A172 (cell line): Measurements from ENCODE around the gene DRG1. TPM values are rescaled to one million over a fixed set of nuclear protein-coding genes. Genes with fewer than 3 reads are reported as not detected.
"Not testable (repeated sequence)": the region's sequence is repeated elsewhere in the genome, so short reads cannot be mapped to it uniquely, and the experiment has no call there.

Source experiments
- DNase-seq: peaks from one replicate; pipeline ENCODE4 v3.0.0-alpha.2; 2015; ENCODE audit warnings: low spot score
- total RNA-seq: library from RNA; depleted of rRNA; stranded (reverse); fragments of >200 nt; shearing (Covaris generic); gene quantifications from 2 replicates; pipeline ENCODE4 v1.2.3, GENCODE V29; 2014; rRNA removed

Gene DRG1, protein sequence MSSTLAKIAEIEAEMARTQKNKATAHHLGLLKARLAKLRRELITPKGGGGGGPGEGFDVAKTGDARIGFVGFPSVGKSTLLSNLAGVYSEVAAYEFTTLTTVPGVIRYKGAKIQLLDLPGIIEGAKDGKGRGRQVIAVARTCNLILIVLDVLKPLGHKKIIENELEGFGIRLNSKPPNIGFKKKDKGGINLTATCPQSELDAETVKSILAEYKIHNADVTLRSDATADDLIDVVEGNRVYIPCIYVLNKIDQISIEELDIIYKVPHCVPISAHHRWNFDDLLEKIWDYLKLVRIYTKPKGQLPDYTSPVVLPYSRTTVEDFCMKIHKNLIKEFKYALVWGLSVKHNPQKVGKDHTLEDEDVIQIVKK
- total RNA-seq, result 66.1 and 70.2 TPM in 2 replicates

GRCh38 chr22:31399211-31400022, at the start of gene DRG1:
Gene DRG1 (plus strand): TSS chr22:31399604. CDS start chr22:31399684, 80 bp downstream.
- DNase-seq, result peak; percentile 78

DNA sequence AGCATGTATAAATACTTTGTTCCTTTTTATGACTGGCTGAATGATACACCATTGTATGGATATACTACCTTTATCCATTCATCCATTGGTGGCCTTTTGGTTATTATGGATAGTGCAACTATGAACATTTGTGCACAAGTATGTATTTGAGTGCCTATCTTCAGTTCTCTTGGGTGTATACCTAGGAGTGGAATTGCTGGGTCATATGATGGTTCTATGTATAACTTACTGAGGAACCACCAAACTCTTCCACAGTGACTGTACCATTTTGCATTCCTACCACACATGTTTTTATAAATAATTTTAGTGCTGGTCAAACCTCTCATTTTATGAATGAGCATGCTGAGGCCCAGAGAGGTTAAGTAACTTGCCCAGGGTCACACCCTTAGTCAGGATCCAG, 49.4 kb upstream of the DRG1 start:
- DNase-seq, result no peak

DNA sequence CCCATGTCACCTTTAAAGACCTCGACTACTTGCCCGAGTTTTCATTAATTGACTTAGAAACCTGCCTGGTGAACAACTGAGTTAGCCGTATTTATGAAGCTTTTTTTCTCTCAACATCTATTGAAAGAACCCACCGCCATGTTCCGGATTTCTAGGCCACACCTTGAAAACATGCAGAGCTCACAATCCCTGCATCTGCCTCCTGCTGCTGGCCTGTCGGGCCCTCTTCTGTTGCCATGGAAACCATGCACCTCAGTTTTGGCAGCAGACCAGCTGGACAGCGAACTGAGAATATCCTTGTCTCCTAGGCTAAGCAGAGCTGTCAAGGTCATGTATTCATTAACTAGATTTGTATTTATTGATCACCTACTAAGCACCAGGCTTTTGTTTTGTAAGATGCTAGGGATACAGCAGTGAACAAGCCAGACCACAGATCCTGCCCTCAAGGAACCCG, 49.0 kb upstream of the DRG1 start:
- peak; percentile 9 for DNase-seq

DNA sequence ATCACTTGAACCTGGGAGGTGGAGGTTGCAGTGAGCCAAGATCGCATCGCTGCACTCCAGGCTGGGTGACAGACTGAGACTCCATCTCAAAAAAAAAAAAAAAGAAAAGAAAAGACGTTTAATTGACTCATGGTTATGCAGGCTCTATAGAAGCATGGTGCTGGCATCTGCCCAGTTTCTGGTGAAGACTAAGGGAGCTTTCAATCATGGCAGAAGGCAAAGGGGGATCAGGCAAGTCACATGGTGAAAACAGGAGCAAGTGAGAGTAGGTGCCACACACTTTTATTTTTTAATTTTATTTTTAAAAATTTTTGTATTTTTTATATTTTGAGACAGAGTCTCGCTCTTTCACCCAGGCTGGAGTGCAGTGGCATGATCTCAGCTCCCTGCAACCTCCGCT, 44.9 kb upstream of the DRG1 start:
- no peak for DNase-seq

GRCh38 chr22:31360029-31360428, 39.4 kb upstream of the DRG1 start:
- no peak for DNase-seq

DNA sequence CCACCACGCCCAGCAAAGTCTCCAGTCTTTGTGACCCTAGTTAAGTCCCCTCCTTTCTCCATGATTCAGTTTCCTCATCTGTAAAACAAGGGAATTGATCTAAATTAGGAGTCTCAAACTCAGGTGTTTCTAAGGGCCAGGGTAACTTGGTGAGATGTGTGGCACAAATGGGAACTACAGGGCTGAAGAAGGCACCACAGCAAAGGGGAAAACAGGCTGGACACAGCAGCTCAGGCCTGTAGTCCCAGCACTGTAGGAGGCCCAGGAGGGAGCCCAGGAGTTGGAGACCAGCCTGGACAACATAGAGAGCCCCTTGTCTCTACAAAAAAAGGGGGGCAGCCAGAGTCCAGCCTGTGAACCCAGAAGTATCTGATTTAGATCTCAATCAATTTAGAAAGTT, 37.7 kb upstream of the DRG1 start:
- DNase-seq, result no peak

GRCh38 chr22:31363885-31364465, 35.4 kb upstream of the DRG1 start:
- DNase-seq, result no peak

GRCh38 chr22:31367426-31367825, 32.0 kb upstream of the DRG1 start:
- no peak for DNase-seq

DNA sequence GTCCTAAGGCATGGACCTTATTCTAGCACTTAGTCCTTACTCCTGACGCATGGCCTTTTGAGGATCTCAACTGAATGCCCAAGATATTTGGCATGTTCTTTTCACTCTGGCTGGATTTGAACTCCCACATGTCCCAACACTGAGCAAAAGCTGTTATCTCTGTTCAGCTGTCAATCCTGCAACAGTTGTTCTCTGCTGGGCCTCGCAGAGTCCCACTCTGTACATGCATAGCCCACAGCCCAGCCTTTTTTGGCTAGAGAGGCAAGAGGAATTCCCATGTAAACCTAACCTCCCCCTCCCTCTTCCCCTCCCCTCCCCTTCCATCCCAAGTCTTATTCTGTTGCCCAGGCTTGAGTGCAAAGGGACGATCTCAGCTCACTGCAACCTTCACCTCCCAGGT, 21.8 kb upstream of the DRG1 start:
- DNase-seq, result no peak

- no peak for DNase-seq
Observed at GRCh38 chr22:31378123-31378522, 21.3 kb upstream of the DRG1 start.

DNA sequence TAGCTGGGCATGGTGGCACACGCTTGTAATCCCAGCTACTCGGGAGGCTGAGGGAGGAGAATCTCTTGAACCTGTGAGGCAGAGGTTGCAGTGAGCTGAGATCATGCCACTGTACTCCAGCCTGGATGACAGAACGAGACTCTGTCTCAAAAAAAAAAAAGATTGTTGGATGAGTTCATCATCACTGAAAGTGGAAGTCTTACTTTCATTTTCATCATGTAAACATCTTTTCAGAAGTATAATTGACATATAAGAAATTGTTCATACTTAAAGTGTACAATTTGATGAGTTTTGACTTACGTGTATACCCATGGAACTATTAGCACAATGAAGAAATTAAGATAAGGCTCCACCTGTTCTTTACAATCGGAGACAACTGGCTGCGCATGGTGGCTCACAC, 20.8 kb upstream of the DRG1 start:
- not testable (repeated sequence) for DNase-seq

GRCh38 chr22:31393893-31394292, 5.5 kb upstream of the DRG1 start:
- no peak for DNase-seq

DNA sequence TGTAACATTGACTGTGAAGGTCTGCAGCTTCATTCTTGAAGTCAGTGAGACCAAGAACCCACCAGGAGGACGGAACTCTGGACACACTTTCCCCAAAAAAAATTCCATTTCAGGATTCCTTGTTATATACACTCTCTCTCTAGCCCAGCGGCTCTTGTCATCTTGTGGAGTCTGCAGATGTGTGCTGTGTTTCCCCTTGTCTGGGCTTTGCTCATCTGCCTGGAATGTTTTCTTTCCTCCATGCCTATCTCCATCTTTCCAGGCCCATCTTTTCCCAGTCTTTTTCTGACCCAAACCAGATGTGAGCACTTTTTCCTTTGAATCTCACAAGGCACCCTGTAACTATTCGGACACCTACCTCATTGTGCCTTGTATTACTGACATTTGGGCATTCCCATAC, 5.1 kb upstream of the DRG1 start:
- no peak for DNase-seq

DNA sequence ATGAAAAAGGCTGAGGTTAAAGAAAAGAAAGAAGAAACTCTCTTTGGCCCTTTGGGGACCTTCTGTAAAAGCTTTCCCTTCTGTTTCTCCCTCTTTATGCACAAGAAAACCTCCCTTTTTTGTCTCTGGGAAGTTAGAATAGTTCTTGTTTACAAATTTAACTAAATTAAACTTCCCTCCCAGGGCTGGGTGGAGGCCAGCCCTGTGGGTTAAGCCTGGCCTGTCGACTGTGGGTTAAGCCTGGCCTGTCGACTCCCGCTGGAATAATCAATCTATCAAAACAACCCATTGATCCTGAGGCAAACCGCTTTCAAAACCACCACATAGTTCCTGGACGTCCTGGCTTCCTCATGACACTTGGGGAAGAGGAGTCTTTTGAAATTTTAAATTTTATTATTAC, 1.2 kb upstream of the DRG1 start:
- DNase-seq, result no peak

GRCh38 chr22:31400023-31400397, 606 bp downstream of the DRG1 start:
- no peak for DNase-seq

GRCh38 chr22:31402350-31402749, 2.9 kb downstream of the DRG1 start:
- not testable (repeated sequence) for DNase-seq

DNA sequence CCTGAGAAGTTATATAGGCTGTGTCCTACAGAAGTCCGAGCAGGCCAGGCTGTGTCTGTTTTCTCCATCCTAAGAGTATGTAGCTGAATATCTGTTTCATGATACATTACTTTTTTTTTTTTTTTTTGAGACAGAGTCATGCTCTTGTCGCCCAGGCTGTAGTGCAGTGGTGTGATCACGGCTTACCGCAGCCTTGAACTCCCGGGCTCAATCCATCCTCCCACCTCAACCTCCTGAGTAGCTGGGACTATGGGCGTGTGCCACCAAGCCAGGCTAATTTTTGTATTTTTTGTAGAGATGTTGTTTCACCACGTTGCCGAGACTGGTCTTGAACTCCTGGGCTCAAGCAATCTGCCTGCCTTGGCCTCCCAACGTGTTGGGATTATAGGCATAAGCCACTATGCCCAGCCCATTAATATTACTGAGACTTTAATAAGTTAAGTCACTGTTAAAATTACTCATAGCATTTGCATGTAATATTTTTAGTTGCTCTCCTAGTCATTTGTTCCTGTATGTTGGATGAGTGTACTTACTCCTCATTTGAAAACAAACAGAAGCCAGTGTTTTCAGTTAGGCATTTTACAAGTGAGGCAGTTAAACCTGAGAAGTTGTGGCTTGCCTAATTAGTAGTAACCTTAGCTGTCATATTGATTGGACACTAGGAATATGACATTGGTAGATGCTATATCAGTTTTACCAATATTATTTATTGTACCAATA, 26.1 kb downstream of the DRG1 start:
- DNase-seq, result no peak

DNA sequence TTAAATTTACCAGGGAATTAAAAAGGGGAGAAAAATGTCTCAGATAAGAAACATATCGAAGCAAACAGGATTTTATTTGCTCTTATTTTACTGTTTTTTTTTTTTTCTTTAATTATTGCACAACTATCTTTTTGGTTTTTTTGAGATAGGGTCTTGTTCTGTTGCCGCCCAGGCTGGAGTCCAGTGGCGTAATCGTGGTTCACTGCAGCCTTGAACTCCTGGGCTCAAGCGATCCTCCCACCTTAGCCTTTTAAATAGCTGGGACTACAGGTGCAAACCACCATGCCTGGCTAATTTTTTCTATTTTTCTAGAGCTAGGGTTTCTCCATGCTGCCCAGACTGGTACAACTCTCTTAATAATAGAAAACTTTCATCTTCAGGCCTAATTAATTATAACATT, 32.5 kb downstream of the DRG1 start:
- no peak for DNase-seq

DNA sequence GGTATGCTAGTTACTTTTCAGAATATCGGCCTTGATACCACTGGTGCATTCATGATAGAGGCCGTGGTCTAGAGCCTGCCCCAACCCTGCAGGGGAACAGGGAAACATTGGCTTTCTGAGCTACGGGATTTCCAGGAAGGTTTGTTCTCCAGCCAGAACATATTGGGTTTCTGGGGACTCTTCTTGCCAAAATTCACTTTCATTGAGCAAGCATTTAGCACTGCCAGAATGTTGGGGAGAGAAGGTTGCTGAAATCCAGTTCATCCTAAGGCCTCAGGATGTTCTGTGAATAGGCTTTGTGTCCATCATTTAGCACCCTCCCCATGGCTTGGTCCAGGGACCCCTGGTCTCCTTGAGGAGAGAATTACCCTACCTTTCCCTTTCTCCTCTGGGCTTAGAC, 36.7 kb downstream of the DRG1 start:
- no peak for DNase-seq

- no peak for DNase-seq
Observed at GRCh38 chr22:31439808-31440207, 40.4 kb downstream of the DRG1 start.

DNA sequence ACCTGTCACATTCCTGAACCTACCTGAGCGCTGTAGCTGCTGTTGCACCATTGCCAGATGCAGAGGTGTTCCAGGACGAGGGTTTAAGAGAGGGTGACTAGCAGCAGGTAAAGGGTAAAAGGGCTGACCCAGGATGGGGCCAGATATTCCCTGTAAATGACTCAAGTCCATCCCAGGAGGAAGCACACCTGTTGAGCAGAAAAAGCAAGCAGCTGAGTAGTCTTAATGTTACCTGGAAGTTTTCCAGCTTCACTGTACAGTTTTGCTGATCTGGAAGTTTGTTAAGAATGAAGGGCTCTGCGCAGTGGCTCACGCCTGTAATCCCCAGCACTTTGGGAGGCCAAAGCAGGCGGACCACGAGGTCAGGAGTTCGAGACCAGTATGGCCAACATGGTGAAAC, 41.3 kb downstream of the DRG1 start:
- no peak for DNase-seq

GRCh38 chr22:31441652-31442051, 42.2 kb downstream of the DRG1 start:
- DNase-seq, result no peak
